ENCODE data around the gene FGGY. TPM values are rescaled to one million over a fixed set of nuclear protein-coding genes. Genes with fewer than 3 reads are reported as not detected.

FGGY gene
- total RNA-seq, 1 donor from 2014 or later = 18.2 TPM

DNA sequence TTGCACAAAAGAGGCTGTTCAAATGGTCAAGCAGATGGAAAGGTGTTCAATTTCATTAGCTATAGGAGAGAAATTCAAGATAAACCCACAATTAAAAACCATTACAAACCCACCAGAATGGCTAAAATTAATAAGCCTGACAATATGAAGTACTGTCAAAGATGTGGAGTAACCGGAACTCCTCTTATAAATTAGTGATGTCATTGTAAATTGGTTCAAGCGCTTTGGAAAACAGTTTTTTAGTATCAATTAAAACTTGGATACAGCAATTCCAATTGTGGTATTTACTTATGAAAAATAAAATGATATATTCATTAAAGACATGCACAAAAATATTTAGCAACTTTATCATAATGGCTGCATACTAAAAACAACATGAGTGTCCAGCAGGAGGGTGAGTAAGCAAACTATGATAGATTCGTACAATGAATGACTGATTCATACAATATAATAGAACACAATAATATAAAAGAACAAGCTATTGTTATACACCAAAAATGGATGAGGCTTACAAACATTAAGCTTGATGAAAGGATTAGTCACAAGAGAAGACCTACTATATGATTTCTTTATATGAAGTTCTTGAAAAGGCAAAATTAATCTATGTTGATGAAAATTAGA is 38.4 kb upstream of the FGGY start:
- no peaks in the 10 kb centered on the region for H3K4me1 Mint-ChIP-seq (ENCODE audit: low read depth)
- TF ChIP-seq, protein P1, sequence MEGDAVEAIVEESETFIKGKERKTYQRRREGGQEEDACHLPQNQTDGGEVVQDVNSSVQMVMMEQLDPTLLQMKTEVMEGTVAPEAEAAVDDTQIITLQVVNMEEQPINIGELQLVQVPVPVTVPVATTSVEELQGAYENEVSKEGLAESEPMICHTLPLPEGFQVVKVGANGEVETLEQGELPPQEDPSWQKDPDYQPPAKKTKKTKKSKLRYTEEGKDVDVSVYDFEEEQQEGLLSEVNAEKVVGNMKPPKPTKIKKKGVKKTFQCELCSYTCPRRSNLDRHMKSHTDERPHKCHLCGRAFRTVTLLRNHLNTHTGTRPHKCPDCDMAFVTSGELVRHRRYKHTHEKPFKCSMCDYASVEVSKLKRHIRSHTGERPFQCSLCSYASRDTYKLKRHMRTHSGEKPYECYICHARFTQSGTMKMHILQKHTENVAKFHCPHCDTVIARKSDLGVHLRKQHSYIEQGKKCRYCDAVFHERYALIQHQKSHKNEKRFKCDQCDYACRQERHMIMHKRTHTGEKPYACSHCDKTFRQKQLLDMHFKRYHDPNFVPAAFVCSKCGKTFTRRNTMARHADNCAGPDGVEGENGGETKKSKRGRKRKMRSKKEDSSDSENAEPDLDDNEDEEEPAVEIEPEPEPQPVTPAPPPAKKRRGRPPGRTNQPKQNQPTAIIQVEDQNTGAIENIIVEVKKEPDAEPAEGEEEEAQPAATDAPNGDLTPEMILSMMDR (IDR thresholded peaks at IDR 0.05; ENCODE audit: unreplicated experiment) = no peak
- H3K27ac Mint-ChIP-seq = no peak overlapping the region
- no peaks in the 10 kb centered on the region for H3K36me3 Mint-ChIP-seq (ENCODE audit: insufficient read depth)
- no peaks in the 10 kb centered on the region for H3K9me3 Mint-ChIP-seq (ENCODE audit: low read depth)
- no peaks in the 10 kb centered on the region for H3K27me3 Mint-ChIP-seq
- no peak for DNase-seq (ENCODE audit: low spot score, unreplicated experiment)
- no peak overlapping the region for H3K4me3 Mint-ChIP-seq (ENCODE audit: low read depth)

GRCh38 chr1:59261537-59261936 is 35.4 kb upstream of the FGGY start:
- no peaks in the 10 kb centered on the region for H3K9me3 Mint-ChIP-seq (ENCODE audit: low read depth)
- no peaks in the 10 kb centered on the region for H3K4me1 Mint-ChIP-seq (ENCODE audit: low read depth)
- DNase-seq (ENCODE audit: low spot score, unreplicated experiment) = no peak
- no peak overlapping the region for H3K27ac Mint-ChIP-seq
- TF ChIP-seq, protein P1 (IDR thresholded peaks at IDR 0.05; ENCODE audit: unreplicated experiment) = no peak
- no peak overlapping the region for H3K4me3 Mint-ChIP-seq (ENCODE audit: low read depth)
- no peaks in the 10 kb centered on the region for H3K36me3 Mint-ChIP-seq (ENCODE audit: insufficient read depth)
- H3K27me3 Mint-ChIP-seq = no peaks in the 10 kb centered on the region

DNA sequence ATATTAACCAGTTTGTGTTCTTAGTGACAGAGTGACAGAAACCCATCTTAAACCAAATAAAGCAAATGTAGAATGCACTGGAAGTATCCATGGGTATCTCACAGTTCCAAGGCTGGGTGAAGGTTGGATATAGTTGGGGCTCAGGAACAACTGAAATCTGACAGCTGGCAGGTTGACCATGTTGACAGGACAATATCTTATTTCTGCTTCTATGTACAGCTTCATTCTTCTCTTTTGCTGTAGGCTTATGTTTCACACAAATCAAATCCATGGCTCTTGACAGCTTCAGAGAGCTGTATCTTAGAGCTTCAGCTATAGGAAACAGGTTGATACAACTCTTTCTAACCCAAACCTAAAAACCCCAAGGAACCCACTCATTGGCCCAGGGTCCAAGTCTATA is 34.3 kb upstream of the FGGY start:
- H3K27me3 Mint-ChIP-seq = no peaks in the 10 kb centered on the region
- no peaks in the 10 kb centered on the region for H3K4me1 Mint-ChIP-seq (ENCODE audit: low read depth)
- TF ChIP-seq, protein P1 (IDR thresholded peaks at IDR 0.05; ENCODE audit: unreplicated experiment) = no peak
- H3K9me3 Mint-ChIP-seq (ENCODE audit: low read depth) = no peaks in the 10 kb centered on the region
- no peak for DNase-seq (ENCODE audit: low spot score, unreplicated experiment)
- no peaks in the 10 kb centered on the region for H3K36me3 Mint-ChIP-seq (ENCODE audit: insufficient read depth)
- no peak overlapping the region for H3K27ac Mint-ChIP-seq
- H3K4me3 Mint-ChIP-seq (ENCODE audit: low read depth) = no peak overlapping the region

DNA sequence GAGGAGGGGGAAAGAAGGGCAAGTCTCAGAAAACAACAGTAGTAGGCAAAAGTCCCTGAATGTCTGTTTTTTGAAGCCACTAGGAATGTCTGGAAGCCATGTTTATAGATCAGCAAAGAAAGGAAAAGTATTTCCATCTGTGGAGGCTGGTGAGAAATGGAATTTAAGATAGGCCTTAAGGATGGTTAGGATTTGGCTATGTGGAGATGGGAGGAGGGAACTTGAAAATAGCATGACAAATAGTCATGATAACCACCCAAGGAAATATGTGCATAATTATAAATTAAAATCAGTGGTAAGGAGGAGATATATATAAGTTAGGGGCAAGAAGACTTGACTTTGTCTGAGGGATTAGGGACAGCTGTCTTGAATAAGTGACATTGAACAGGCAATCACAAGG is 33.8 kb upstream of the FGGY start:
- Mint-ChIP-seq H3K27me3 (peaks cover 1% of the 10 kb centered on the region), H3K27ac (no peak overlapping the region), H3K4me1 (ENCODE audit: low read depth) (no peaks in the 10 kb centered on the region), H3K36me3 (ENCODE audit: insufficient read depth) (no peaks in the 10 kb centered on the region), H3K9me3 (ENCODE audit: low read depth) (no peaks in the 10 kb centered on the region), H3K4me3 (ENCODE audit: low read depth) (no peak overlapping the region)
- TF ChIP-seq, protein P1 (IDR thresholded peaks at IDR 0.05; ENCODE audit: unreplicated experiment) = no peak
- no peak for DNase-seq (ENCODE audit: low spot score, unreplicated experiment)

GRCh38 chr1:59265622-59266021 is 31.3 kb upstream of the FGGY start:
- H3K9me3 Mint-ChIP-seq (ENCODE audit: low read depth) = no peaks in the 10 kb centered on the region
- H3K4me1 Mint-ChIP-seq (ENCODE audit: low read depth) = no peaks in the 10 kb centered on the region
- H3K27ac Mint-ChIP-seq = no peak overlapping the region
- DNase-seq (ENCODE audit: low spot score, unreplicated experiment) = no peak
- H3K27me3 Mint-ChIP-seq = peaks cover 4% of the 10 kb centered on the region
- H3K36me3 Mint-ChIP-seq (ENCODE audit: insufficient read depth) = no peaks in the 10 kb centered on the region
- no peak overlapping the region for H3K4me3 Mint-ChIP-seq (ENCODE audit: low read depth)
- TF ChIP-seq, protein P1 (IDR thresholded peaks at IDR 0.05; ENCODE audit: unreplicated experiment) = no peak
